GM19463 (cell line): ENCODE results near the gene ZNF750.
"Not testable (repeated sequence)": the region's sequence is repeated elsewhere in the genome, so short reads cannot be mapped to it uniquely, and the experiment has no call there.

Experiments used
- ATAC-seq: cut with Tn5 transposase; IDR thresholded peaks from one replicate; pipeline ENCODE4 v1.9.1; 2021; ENCODE audit warnings: mild to moderate bottlenecking, moderate library complexity; ENCODE audit not compliant: unreplicated experiment

Gene ZNF750

GRCh38 chr17:82797061-82797460, 42.8 kb downstream of the ZNF750 start:
- ATAC-seq = no peak

- no peak for ATAC-seq
These were observed 44.2 kb downstream of the ZNF750 start for GRCh38 chr17:82795615-82796014.

GRCh38 chr17:82794781-82795482, 44.9 kb downstream of the ZNF750 start:
- ATAC-seq = no peak

- ATAC-seq = no peak
These were observed 45.7 kb downstream of the ZNF750 start for GRCh38 chr17:82793974-82794630.

- ATAC-seq = no peak
These were observed 48.3 kb downstream of the ZNF750 start for GRCh38 chr17:82791532-82791931.

- ATAC-seq = no peak
These were observed 49.4 kb downstream of the ZNF750 start for GRCh38 chr17:82790391-82790790.

GRCh38 chr17:82789806-82790205, 50.0 kb downstream of the ZNF750 start:
- ATAC-seq = no peak

- no peak for ATAC-seq
These were observed 50.7 kb downstream of the ZNF750 start for GRCh38 chr17:82789051-82789592.

GRCh38 chr17:82788206-82789001, 51.4 kb downstream of the ZNF750 start:
- no peak for ATAC-seq

- ATAC-seq = no peak
These were observed 52.6 kb downstream of the ZNF750 start for GRCh38 chr17:82787081-82787848.

- ATAC-seq = no peak
These were observed 53.4 kb downstream of the ZNF750 start for GRCh38 chr17:82786427-82786826.

- ATAC-seq = not testable (repeated sequence)
These were observed 54.2 kb downstream of the ZNF750 start for GRCh38 chr17:82785581-82785980.

GRCh38 chr17:82783498-82783897, 56.3 kb downstream of the ZNF750 start:
- no peak for ATAC-seq

- no peak for ATAC-seq
These were observed 57.1 kb downstream of the ZNF750 start for GRCh38 chr17:82782657-82783207.

- peak; percentile 63 for ATAC-seq
These were observed 57.9 kb downstream of the ZNF750 start for GRCh38 chr17:82781894-82782274.

GRCh38 chr17:82780971-82781893, 58.6 kb downstream of the ZNF750 start:
- ATAC-seq = no peak

- ATAC-seq = no peak
These were observed 59.6 kb downstream of the ZNF750 start for GRCh38 chr17:82780195-82780594.

GRCh38 chr17:82779541-82779940, 60.3 kb downstream of the ZNF750 start:
- no peak for ATAC-seq
